Activated gamma-delta T cell treated with Interleukin-2 at 50 U/mL for 16 hours (primary cell): Measurements from ENCODE around the gene LRFN5.

Experiments used
- DNase-seq: peaks from one replicate; pipeline ENCODE4 v3.0.0-alpha.2; 2020

Gene LRFN5

GRCh38 chr14:41913398-41913797 is 306.7 kb downstream of the LRFN5 start:
- no peak for DNase-seq

DNA sequence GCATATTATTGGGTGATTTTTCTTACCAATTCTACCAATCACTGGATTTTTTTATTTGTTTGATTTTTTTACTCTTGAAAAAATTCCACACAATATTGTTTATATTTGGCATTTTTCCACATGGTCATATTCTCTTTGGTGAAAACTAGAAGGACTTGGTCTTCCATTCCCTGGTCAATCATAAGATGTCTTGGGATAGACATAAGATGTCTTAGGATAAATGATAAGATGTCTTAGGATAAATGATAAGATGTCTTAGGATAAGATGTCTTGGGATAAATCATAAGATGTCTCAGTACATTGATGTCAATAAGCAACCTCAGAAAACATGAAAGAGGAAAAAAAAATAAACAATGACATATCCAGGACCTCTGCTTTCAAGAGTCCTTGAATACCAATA is 309.1 kb downstream of the LRFN5 start:
- DNase-seq, result no peak

DNA sequence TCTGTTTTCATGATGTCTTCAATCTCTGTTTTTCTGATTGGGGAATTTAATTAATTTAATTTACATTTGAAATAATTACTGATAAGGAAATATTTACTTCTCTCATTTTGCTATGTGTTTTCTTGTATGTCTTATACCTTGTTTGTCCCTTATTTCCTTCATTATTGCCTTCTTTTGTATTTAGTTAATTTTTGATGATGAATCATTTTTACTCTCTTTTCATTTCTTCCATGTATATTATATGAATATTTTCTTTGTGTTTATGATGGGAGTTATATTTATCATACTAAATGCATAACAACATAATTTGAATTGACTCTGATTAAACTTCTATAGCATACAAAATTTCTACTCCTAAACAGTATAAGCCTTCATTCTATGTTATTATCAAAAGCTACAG is 309.6 kb downstream of the LRFN5 start:
- no peak for DNase-seq

DNA sequence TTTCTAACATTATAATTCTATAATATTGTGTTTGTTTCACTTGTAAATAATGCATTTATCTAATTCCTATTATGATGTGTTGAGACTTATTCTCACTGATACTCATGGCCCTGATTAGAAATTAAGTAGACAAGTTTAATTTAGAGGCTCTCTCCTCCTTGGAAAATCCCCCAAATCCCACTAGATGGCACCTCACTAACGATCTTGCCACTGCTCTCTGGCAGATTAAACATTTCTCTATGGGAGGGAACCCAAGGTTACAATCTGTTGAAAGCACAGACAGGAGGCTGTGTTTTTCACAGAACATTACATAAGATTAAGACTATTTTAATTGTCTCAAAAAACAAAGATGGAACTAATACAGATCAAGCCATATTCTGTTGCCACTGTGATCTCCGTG is 318.7 kb downstream of the LRFN5 start:
- DNase-seq, result no peak

GRCh38 chr14:41950428-41951151 is 343.9 kb downstream of the LRFN5 start:
- DNase-seq, result no peak
